ENCODE measurements around the gene SLC2A9.

SLC2A9 gene

DNA sequence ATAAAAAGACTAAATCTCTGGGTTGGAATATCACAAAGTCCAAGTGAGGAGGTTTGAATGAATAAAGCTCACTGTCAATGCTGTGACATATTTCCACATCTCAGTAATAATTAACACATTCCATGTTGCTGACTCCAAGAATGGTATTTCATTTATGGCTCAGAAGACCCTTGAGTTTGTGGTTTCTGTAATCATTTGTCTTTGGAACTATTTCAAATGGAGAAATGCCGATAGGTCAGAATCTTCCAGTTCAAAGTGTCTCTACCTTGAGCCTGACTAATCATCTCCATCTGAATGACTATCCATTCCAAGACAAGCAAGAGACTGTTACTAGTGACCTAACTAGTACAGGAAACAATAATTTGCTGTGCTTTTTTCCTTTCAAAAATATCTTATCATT is 24.2 kb upstream of the SLC2A9 start:
- DNase-seq (ENCODE audit: low read depth, low spot score) = peak; percentile 75

DNA sequence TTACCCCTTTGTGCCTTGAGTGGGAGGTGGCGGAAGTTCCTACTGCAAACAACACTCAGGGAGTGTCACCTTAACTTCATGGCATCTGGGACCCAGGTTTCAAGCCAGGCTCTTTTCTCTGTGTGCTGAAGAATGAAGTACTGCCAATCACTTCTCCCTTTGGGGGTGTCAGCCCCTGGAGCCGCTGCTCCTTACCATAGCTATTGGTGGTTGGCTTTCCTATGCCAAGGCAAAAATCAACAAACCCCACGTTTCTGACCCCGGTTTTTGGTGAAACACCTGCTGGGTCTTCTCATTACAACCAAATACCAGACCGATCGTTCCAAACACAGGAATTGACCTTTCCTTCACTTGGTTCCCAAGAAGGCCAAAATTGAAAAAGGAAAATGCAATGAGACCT is 19.7 kb upstream of the SLC2A9 start:
- DNase-seq (ENCODE audit: low read depth, low spot score) = no peak

DNA sequence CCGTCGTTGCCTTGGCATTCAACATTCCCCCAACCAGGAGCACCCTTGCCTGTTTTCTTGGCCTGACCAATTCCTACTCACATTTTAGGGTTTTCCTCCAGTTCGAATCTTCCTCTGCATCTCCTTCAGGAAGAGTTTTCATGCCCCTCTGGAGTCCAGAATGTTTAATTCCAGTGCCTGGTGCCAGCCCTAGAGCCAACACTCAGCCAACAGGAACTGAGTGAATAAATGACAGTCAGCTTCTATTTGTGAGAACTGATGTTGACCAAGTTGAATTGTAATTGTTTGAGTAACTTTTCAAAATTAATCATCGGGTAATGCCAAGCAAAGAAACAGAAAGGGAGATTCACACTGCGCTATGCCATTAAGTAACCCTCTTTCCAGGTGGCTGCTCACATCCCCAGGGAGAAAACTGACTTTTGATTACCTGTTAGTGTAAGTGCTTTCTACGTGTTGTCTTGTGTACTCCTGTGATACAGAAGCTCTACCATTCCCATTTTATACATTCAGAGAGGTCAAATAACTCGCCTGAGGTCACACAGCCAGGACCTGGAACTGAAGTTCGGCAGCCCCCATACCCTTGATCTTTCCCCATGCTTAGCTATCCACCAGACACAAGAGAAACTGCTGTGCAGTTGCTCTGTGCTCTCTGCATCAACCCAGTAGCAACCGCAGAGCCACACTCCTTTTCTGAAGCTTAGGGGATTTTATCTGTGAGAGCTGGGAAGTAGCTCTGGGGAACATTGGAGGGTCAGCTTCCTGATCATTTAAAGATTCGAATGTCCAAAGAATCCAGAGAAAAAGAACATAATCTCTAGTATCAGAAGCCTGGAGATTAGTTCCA is 19.0 kb upstream of the SLC2A9 start:
- DNase-seq (ENCODE audit: low read depth, low spot score) = no peak

DNA sequence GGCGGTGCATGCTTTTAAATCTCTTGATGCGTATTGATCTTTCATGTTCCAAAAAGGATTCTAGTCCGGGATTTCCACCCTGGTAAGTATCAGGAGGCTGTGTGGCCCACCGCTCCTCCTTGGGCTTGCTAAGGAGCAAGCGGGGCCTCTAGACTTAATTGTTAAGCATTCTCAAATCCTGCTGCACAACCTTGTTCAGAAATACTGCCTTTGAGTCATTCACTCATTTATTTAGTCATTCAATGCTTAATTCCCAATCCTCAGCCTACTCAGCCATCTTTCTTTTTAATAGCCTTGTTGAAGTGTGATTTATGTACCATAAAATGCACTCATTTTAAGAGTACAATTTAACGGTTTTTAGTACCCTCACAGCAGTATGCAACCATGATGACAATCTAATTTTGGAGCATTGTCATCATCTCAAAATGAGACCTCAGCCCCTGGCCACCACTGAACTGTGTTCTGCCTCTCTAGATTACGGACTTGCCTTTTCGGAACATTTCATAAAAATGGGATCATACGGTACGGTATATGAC is 15.6 kb upstream of the SLC2A9 start:
- no peak for DNase-seq (ENCODE audit: low read depth, low spot score)

DNA sequence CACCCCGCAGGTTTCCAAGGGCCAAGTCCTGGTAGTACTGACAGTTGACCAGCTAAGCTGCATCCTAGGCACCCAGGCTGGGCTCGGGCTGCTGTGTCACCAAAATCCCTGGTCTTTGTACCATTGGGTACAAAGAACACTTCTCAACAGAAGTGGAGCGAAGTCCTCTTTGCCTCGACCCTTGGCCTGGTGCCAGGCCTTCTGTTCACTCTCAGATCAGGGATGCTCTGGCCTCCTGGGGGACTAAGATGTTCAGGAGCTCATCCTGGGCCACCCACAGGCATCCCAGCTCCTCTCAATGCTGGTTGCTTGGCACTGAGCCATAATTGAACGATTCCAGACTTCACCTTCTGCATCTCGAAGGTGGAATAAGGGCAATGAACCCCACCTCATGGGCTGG is 13.8 kb upstream of the SLC2A9 start:
- DNase-seq (ENCODE audit: low read depth, low spot score) = no peak

DNA sequence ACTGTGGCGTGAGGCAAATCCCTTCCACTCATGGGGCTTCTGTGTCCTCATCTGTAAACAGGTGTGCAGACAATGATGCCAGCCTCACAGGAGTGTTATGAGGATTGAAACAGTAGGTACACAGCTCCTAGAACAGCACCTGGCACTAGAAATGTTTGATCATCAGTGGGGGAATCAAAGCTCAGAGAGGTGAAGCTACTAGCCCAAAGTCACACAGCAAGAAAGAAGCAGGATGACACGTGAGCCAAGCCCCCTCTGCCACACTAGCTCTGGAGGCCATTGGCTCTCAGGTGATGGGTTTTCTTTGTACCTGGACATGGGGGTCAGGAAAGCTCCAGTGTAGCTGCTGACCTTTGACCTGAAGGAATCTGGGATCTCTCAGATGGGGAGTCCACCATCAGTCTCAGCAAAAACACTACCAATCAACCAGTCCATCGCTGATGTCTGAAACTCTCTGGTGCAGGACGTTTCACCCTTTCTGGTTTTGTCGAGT is 13.4 kb upstream of the SLC2A9 start:
- no peak for DNase-seq (ENCODE audit: low read depth, low spot score)

DNA sequence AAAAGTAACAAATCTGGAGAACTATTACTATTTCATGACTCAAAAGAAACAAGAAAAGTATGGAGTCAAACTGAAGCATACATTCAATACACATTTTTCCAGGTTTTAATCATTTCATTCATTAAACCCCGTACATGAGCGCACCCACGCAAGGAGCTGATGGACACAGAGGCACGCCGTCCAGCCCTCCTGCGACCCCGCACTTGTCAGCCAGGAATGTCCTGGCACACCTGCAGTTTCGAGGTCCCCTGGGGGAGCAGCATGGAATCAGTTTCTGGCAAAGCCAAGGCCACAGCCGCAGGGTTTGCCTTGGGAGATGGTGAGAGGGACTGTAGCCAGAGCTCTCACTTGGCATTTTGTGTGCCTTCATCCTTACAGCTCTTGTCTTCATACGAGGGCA is 12.8 kb upstream of the SLC2A9 start:
- no peak for DNase-seq (ENCODE audit: low read depth, low spot score)

DNA sequence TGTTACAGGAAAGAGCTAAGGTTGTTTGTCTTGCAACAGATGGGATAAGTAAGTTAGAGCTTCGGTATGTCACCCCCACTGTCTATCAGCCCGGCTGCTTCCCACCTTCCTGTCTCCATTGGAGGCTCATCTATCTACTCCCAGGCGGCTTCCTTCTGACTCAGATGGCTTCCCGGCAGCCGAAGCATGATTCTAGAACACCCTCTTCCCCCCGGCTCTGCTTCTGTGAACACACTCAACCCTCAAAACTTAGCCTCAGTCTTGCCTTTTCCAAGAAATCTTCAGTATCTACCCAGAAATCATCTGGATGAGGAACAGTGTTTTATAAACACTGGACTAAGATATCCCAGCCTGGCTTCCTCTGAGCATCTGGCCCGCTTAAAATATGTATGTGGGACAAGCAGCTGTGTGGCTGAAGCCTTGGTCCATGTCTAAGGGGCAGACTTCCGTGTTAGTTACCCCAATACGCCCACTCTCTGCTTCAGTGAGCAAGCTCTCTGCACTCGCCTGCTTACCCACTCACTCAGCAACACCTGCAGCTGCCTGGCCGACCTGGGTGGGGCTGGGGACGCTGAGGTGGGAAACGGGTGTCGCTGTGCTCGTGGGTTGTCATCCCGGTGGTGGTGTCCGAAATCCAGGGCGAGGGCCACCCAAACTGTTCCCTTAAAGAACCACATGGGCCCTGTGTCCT is 12.0 kb upstream of the SLC2A9 start:
- peak; percentile 36 for DNase-seq (ENCODE audit: low read depth, low spot score)

DNA sequence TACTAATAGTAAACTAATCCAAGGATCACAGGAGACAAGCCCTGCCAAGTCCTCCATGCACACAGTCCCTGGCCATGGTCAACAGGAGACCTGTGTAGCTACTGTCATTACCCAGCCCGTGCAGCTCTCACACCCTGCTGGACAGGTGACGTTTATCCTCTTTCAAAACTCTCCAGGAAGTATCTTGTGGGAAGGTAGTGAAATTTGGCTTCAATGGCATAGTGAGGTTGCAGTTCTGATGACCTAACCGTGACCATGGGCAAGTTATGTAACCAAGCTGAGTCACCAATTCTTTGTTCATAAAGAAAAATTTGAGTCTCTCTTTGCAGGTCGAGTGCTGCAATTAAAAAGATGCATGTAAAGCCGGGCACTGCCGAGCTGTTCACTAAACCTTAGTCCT is 11.3 kb upstream of the SLC2A9 start:
- peak; percentile 72 for DNase-seq (ENCODE audit: low read depth, low spot score)

DNA sequence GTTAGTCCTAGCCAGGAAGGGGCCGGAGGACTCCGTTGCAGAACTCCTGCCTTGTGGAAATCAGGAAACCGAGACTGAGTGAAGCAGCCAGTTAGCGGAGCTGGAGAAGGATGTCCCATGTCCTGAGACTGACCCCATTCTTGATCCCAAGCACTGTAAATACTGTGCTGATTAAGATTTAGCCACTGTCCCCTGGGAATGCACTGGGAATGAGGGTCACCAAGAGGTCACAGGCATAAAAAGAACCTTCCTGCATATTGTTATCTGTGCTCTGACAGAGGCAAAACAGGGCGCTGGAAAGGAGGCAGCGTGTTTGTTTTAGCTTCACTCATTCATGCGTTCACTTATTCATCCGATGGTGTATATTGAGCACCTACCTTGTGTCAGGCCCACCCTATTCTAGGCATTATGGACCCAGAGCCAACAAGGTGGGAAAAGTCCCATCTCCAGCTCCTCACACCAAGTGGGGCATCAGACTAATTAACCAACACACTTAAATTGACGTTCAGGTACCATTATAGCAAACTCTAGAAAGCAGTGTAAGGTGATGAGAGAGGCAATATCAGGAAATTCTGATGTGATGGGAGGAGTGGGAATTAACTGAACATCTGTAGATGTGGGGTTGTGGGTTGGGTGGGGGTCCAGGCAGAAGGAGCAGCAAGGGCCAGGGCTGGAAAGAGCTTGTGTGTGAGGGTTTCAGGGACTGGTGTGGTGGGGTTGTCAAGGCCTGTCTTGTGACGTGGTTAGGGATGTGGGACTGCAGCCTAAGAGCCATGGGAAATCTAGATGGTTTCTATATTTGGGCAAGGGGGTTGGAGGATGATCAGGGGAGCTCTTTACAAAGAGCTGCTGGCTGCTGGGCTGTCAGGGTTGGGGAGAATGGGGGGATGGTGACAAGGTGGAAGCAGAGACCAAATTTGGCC is 10.6 kb upstream of the SLC2A9 start:
- DNase-seq (ENCODE audit: low read depth, low spot score) = peak; percentile 79

DNA sequence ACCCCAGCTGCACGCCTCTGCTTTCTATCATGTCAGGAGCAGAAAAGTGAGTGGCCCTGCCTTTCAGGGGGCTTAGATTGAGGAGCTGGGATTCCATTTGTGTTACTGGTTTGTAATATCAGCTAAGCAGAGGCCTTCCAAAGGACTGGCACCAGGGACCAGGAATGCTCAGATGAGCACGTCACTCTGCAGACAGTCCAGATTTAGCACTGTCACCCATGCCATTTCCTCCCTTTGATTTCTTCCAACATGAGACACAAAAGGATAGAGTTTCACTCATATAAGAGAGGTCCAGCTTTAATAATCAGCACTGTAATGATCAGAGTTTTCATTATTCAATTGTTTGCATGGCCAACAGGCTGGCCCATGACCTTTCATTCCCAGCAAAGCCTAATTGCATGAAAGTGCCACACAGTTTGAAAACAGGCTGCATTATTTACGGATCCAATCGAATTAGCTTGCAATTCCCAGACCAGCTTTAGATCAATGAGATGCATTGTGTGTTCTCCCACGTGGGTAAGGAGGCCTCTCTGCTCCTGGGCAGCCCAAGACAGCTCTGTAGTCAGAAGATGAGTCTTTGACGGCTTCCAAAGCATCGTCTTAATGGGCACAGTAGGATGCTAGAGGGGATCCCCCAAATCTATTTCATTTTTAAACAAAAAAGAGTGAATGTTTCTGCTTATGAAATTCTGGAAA is 9.8 kb upstream of the SLC2A9 start:
- DNase-seq (ENCODE audit: low read depth, low spot score) = no peak

DNA sequence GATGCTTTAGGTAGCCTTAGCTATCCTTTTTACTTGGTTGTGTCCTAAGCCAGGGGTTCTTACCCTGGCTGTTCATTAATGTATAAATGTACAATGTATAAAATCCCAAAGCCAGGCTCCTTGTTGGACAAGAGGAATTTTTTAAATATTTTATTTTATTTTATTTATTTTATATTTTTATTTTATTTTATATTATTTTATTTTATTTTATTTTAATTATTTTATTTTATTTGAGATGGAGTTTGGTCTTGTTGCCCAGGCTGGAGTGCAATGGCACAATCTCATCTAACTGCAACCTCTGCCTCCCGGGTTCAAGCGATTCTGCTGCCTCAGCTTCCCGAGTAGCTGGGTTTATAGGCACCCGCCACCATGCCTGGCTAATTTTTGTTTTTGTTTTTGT is 8.1 kb upstream of the SLC2A9 start:
- no peak for DNase-seq (ENCODE audit: low read depth, low spot score)

DNA sequence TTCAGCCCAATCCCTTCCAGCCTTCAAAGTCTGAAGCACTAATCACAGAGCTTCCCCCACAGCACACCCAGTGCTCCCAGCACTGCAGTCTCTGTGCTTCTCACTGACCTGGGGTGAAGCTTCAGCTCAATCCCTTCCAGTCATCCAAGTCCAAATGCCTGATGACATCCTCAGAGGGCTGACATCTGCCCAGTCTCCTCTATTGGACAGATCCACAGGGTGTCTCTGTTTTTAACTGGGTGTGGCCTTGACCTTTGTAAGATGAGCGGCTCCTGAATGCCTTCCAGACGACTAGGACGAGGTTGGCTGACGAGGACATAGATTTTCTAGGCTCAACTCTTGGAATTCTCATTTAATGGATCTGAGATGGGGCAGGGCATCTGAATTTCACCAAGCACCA is 7.6 kb upstream of the SLC2A9 start:
- no peak for DNase-seq (ENCODE audit: low read depth, low spot score)

DNA sequence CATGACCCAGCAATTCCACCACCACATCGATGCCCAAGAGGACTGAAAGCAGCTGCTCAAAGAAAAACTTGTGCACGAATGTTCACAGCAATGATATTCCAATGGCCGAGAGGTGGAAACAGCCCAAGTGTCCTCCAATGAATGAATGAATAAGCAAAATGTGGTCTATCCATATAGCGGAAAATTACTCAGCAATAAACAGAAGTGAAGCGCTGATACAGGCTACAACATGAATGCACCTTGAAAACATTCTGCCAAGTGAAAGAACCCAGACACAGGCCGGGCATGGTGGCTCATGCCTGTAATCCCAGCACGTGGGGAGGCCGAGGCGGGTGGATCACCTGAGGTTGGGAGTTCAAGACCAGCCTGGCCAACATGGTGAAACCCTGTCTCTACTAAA is 5.2 kb upstream of the SLC2A9 start:
- no peak for DNase-seq (ENCODE audit: low read depth, low spot score)

DNA sequence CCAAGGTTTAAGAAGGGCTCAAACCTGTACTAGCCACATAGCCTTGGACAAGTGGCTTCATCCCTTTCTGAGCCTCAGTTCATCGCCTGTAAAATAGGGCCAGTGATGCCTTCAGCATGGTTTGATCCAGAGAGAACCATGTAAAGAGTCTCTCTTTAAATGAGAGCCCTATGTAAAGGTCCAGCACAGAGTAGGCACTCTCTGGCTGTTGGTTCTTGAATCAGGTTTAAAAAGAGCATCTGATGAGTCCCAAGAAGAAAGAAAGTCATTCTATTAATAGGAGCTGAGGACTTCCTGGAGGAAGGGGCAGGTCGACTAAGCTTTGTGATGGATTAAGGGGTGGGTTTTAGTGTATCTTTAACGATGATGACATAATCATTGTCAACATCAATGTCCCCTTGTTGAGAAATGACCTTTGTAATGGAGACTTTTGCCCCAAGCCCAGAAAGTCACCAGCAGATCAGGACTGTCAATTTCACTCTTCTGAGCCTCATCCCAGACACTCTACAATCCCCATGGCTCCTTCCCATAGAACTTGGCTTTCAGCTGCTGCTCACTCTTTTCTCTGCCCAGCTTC is 4.0 kb upstream of the SLC2A9 start:
- no peak for DNase-seq (ENCODE audit: low read depth, low spot score)

DNA sequence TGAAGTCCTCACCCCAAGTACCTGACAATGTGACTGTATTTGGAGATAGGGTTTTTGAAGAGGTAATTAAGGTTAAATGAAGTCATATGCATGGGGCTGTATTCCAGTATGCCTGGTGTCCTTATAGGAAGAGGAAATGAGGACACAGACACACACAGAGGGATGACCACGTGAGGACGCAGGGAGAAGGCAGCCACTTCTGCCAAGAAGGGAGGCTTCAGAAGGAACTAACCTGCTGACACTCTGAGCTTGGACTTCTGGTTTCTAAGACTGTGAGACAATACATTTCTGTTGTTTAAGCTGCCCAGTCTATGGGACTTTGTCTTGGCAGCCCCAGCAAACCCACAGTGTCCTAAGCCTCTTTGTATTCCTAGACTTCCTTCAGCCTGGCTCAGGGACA is 3.0 kb upstream of the SLC2A9 start:
- no peak for DNase-seq (ENCODE audit: low read depth, low spot score)

DNA sequence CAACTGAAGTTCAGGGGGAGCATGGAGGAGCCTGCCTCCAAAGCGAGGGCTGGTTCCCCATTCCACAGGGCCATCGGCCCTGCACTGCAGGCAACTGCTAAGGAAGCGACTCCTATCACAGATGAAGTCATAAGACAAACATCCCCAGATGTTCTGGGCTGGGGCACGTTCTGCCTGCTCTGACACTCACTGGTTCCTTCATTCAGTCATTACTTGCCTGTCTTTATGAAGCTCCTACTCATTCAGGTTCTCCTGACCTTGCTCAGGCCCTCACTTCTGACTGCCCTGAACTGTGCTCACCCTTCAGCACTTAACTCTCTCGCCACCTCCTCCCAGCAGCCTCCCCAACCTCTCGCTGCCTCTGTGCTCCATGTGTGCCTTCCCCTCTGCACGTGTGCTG is 2.5 kb upstream of the SLC2A9 start:
- no peak for DNase-seq (ENCODE audit: low read depth, low spot score)

DNA sequence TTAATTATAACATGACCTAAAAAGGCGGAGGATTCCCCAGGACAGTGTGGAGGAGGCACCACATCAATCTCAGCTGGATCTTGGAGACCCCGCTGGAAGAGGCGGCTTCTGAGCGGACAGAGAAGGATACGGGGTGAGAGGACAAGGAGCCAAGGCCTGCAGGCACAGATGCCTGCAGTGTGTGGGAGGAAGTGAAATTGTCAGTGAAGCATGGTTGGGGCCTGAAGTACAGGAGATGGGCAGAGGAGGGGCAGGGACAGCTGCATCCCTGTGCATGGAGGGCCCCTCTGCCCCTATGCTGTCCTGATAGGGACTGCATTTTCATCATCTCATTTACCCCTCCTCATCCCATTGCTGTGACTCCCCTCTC is 1.7 kb upstream of the SLC2A9 start:
- DNase-seq (ENCODE audit: low read depth, low spot score) = no peak

DNA sequence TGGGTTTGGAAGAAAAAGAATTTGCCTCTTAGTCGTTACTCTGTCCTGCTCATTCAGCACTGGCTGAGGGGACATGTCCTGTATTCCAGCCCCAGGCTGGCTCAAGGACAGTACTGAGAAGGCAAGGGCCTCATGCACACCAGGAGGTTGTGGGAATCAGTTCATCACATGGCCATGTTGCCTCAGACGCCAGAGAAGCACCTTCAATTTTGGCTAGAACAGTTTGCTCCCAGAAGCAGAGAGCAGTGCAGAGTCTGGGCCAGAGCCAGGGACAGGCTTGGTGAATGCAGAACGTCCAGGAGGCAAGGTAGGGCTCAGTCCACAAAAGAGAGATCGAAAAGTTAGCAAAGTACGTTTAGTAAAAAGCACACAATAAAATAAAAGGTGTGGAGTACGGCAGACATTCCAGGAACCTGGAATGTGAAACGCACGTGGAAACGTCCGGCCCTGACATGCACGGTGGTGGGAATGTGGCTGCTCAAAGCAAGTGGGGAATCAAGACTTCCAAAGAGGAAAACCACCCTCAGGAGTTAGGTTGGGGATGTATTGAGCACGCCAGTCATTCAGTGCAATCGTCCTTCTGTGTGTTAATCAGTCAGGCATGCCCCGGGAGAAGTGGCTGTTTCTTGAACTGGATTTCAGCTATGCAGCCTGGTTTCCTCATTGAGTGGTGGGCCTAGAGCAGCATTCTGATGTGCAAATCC is 1.2 kb upstream of the SLC2A9 start:
- DNase-seq (ENCODE audit: low read depth, low spot score) = no peak

DNA sequence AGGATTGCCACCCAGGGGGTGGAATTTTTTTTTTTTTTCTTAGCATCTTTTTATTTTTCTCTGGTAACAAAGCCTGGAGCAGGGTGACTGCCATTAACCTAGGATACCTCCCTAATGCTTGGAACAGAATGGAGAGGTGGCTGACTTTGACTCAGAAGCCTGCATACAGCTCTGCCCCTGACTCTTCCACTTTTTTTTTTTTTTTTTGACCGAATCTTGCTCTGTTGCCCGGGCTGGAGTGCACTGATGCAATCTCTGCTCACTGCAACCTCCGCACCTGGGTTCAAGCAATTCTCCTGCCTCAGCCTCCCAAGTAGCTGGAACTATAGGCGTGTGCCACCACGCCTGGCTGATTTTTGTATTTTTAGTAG is 341 bp upstream of the SLC2A9 start:
- DNase-seq (ENCODE audit: low read depth, low spot score) = no peak
